Kidney glomerular epithelial cell (primary cell): ENCODE measurements around the gene PPP4R2.
"Not testable (repeated sequence)": the region's sequence is repeated elsewhere in the genome, so short reads cannot be mapped to it uniquely, and the experiment has no call there.

Source experiments
- DNase-seq: peaks from one replicate; lab custom pipeline; 2025; lab: John Stamatoyannopoulos, UW

Gene PPP4R2

DNA sequence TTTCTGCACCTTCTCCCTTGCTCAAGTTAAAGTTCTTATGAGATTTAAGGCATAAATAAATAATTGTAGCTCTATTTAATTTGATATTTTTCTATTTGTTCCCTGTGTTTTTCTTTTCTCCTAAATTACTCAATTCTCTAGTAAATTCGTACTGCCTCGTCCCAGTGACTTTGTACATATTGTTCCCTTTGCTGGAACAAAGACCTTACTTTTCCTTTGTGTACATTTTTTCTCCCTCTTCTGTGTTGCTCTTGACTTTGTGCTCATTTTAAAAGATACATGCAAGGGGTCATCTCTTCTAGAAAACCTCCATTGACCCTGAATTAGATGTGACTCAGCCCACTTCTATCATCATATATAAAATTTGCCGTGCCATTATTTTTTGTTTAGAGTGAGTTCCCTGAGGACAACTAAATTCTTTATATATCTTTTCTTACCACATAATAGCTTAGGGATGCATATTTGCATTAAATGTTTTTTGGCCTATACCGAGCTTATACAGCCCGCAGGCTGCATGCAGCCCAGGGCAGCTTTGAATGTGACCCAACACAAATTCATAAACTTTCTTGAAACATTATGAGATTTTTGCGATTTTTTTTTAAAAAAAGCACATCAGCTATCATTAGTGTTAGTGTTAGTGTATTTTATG, 29.6 kb downstream of the PPP4R2 start:
- DNase-seq, result no peak

- no peak for DNase-seq
These were observed 30.1 kb downstream of the PPP4R2 start for GRCh38 chr3:73026760-73027113.

DNA sequence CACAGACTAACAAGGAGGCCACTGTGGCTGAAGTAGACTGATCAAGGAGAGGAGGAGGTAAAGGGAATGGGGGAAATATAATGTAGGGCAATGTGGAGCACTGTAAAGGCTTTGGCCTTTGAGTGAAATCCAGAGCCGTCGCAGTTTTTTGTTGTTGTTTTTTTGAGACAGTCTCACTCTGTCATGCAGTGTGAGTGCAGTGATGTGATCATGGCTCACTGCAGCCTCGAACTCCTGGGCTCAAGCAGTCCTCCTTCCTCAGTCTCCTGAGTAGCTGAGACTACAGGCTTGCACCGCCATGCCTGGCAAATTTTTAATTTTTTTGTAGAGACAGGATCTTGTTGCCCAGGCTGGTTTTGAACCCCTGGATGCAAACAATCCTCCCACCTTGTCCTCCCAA, 32.2 kb downstream of the PPP4R2 start:
- no peak for DNase-seq

GRCh38 chr3:73029321-73029796, 32.7 kb downstream of the PPP4R2 start:
- DNase-seq, result peak; percentile 86

GRCh38 chr3:73030073-73030597, 33.5 kb downstream of the PPP4R2 start:
- DNase-seq, result no peak

DNA sequence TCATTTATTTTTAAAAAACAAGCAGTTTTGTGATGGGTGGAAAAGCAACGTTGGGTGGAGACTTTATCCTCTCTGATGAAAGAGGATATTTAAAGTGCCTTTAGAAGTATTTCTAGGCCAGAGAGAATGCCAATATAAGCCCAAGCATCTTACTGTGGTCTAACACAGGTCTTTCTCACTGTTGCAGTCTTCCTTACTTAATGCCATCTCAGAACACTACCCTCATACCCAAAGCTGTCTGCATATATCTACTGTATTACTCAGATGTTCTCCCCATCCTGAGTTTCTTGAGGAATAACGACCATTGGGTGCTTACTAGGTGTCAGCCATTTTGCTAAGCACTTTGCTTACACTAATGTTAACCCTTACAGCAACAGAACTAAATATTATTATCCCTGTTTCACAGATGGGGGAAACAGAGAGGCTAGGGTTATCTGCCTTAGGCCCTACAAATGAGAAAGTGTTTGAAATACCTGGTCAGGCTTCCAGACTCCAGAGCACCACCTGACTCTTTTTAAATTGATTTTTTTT, 35.0 kb downstream of the PPP4R2 start:
- no peak for DNase-seq

GRCh38 chr3:73036694-73037591, 40.3 kb downstream of the PPP4R2 start:
- peak; percentile 29 for DNase-seq

GRCh38 chr3:73041537-73041936, 44.9 kb downstream of the PPP4R2 start:
- no peak for DNase-seq

DNA sequence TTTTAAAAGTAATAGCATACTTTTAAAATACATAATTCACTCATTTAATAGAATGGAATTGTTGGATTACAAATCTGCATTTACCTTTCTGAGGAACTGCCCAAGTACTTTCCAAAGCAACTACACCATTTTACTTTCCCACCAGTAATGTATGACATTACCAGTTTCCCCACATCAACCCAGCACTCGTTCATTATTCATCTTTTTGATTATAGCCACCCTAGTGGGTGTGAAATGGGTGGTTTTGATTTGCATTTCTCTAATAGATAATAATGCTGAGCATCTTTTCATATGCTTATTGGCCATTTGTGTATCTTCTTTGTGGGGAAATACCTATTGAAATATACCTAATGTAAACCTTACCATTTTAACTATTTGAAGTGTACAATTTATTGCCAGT, 46.8 kb downstream of the PPP4R2 start:
- no peak for DNase-seq

GRCh38 chr3:73045391-73045790, 48.8 kb downstream of the PPP4R2 start:
- no peak for DNase-seq

DNA sequence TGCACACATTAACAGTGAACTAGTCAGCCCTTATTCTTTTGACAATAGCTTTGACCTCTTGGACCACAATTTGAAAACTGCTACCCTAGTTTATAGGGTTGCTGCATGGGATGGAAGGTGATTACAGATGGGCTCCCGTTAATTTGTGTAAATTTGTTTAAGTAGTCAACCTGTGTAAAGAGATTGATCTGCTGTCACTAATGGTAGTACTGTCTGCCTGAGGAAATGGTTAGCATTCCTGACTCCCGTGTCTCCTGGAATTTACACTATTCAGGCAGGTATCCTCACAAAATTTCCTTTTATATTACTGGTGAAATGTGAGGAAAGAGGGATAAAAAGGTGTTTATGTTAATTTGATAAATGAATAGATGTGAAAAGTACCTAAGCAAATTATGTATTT, 49.6 kb downstream of the PPP4R2 start:
- DNase-seq, result no peak

DNA sequence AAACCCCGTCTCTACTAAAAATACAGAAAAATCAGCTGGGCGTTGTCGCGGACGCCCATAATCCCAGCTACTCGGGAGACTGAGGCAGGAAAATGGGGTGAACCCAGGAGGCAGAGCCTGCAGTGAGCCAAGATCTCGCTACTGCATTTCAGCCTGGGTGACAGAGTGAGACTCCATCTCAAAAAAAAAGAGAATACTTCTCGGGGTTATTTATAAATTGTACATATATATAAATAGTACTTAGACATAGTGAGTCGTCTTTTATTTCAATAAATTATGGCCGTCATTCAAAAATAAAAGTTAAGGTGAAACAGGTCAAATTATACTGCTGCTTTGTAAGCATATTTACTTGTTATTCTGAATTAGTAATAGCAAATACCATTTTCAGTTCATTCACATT, 52.7 kb downstream of the PPP4R2 start:
- DNase-seq, result no peak

DNA sequence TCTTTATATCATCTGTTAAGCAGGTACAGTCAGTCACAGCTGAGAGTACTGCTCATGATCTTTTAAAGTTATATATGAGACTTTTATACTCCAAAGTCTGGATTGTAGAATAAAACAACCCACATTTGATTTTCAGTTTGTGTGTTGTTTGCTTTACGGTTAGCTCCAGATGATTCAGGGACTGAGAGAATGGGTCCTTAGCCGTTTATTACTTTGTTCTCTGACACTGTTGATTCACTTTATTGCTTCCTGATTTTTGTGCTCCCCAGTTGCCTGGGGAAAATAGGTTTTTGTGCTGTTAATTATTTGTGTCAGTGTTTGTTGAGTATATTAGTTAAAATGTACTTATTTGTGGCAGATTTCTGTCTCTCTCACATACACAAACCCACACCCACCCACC, 56.2 kb downstream of the PPP4R2 start:
- no peak for DNase-seq

- no peak for DNase-seq
These were observed 59.0 kb downstream of the PPP4R2 start for GRCh38 chr3:73055583-73055982.

DNA sequence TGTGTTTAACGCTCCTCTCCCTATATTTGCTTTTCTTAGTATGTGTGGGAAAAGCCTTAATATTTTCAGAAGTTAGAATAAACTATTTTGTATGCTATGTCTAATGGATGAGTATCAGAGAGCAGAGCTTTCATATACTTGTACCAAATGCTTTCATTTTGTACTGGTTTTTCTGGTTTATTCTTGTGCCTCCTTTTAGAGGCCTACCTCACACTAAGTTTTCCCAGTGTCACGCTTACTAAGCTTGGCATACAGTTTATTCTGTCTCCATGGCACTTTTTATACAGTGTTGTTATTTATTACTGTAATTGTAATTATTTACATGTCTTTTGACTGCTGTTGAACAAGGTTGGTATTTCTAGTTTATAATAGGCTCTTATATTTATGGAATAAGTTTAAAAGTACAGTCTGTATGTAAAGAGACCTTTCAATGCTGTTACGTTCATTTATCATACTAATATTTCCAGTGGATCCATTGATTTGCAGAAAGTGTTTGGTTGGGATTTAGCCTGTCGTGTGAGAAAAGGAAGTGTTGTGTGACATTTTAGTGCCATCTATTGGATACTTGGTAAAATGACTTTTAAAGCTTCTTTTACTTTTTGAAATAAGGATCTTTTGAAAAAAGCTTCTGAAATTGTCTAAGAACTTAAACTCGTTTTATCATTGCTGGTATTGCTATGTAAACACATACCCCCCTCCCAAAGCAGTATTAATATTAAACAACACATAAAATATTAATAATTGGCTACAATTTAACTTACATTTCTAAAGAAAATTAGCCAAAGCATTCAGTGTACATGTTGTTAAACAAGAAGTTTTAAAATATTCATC, 59.6 kb downstream of the PPP4R2 start:
- DNase-seq, result no peak

DNA sequence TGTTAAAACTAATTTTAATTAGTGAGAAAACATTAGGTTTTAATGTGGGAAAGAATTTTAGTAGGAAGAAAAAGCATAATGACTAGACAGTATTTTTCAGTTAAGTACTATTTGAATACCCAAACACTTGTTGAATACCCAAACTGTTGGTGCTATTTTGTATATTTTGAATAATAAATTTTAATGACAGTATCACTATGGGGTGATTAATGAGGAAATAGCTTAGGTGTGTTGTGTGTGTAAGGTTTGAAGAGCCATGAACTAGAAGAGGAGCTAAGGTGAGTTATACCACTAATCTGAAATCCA, 60.2 kb downstream of the PPP4R2 start:
- no peak for DNase-seq

DNA sequence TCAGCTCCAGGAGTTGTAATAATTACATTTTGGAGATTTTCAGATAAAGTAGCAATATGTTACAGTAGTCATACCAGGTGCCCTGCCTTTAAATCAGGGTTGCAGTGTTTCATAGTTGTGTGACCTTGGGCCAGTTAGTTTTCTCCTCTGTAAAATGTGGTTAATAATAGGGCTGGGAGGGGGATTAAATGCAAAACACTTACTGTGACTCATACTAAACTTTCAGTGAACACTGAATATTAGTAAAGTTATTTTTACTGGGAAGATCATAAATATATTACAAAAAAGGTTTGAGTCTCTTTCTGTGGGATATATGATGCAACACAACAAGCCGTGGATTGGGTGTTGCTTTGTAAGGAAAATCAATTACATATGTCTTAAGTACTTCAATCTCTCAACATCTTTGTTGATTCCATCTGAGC, 63.7 kb downstream of the PPP4R2 start:
- no peak for DNase-seq

- no peak for DNase-seq
These were observed 64.8 kb downstream of the PPP4R2 start, which contains the start of gene EBLN2 for GRCh38 chr3:73061416-73061815. EBLN2 (plus strand) TSS chr3:73061659; CDS start chr3:73062082, 423 bp downstream.

DNA sequence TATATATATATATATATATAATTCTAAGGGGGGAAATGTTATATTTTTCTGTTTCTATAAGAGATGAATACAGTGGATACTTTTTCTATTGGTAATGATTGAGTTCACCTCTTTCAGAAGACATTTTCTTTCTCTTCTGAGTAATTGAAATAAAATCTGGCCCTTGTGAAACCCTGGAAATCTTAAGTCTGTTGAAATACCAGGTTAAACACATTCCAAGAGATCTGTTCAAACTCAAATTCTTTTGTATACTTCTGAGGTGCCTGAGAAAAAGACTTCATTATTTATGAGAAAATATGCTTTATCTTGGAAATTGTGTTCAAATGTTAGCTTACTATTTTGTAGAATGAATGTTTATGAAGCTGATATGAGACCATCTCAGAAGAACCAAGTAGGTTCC, 69.6 kb downstream of the PPP4R2 start:
- DNase-seq, result not testable (repeated sequence)

DNA sequence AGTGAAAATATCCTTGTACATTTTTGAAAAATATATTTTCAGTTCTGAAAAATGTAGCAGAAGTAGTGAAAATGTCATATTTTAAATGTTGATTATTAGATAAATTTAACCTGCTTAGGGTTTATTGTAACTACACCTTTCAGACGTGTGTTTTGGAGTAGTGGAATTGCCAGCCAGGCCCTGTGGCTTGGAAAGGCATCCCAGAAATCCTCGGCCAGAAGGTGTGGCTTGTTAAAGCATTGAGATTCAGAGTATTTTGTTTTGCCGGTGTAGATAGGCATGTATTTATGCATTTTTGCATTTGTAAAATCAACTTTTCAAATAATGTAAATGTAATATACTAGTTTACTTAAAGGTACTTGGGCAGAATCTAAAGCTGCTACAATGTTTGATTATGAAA, 71.8 kb downstream of the PPP4R2 start:
- no peak for DNase-seq

DNA sequence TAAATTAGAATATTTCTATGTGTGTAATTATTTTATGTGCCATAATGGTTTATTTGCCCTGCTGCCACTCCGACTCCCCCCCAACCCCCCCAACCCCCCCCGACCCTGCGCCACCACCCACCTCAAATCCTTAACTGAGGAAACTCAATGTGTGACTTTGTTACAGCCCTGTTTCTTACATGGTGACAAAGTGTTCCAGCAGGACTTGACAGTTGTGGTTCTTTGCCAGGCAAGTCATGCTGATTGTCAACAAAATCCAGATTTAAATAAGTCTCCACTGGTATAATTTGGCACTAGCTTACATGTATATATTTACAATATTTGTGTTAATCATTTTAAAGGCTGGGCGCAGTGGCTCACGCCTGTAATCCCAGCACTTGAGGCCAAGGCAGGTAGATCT, 72.6 kb downstream of the PPP4R2 start:
- no peak for DNase-seq

GRCh38 chr3:73069775-73070444, 73.3 kb downstream of the PPP4R2 start:
- no peak for DNase-seq
